Calu3 (cell line): ENCODE data around the gene TFDP2. TPM values are rescaled to one million over a fixed set of nuclear protein-coding genes. Genes with fewer than 3 reads are reported as not detected.

Experiments
- BruUV-seq: library from RNA; stranded (reverse); fragments of 400-500 nt; replicated peaks from 2 replicates; lab custom pipeline; 2021; lab: Mats Ljungman, UMichigan
- CTCF ChIA-PET: fragments of 300-600 bp; sonication (Branson Sonifier 250); formaldehyde crosslinking; loops from one replicate; lab custom pipeline; 2022; ENCODE audit warnings: antibody characterized with exemption; lab: Charles Lee
- DNase-seq: peaks from one replicate; pipeline ENCODE4 v3.0.0; 2022
- H3K27ac Mint-ChIP-seq: one replicate; pipeline ENCODE4 v1.8.0; 2022; ENCODE audit warnings: mixed read lengths; ENCODE audit not compliant: unreplicated experiment
- H3K27me3 Mint-ChIP-seq: one replicate; pipeline ENCODE4 v1.8.0; 2022; ENCODE audit warnings: mixed read lengths; ENCODE audit not compliant: unreplicated experiment
- H3K36me3 Mint-ChIP-seq: one replicate; pipeline ENCODE4 v1.8.0; 2022; ENCODE audit warnings: mild to moderate bottlenecking, moderate library complexity, mixed read lengths; ENCODE audit not compliant: insufficient read depth, unreplicated experiment
- H3K4me1 Mint-ChIP-seq: one replicate; pipeline ENCODE4 v1.8.0; 2022; ENCODE audit warnings: mild to moderate bottlenecking, low read depth, mixed read lengths; ENCODE audit not compliant: unreplicated experiment
- H3K4me3 Mint-ChIP-seq: one replicate; pipeline ENCODE4 v1.8.0; 2022; ENCODE audit warnings: mild to moderate bottlenecking, low read depth, moderate library complexity, mixed read lengths; ENCODE audit not compliant: unreplicated experiment
- H3K9me3 Mint-ChIP-seq: one replicate; pipeline ENCODE4 v1.8.0; 2022; ENCODE audit warnings: low read depth, mixed read lengths; ENCODE audit not compliant: unreplicated experiment
- intact Hi-C: fragments of 100-400 bp; cut with micrococcal nuclease; formaldehyde crosslinking; loops from one replicate; pipeline ENCODE4 v1.10.0; 2022; ENCODE audit not compliant: unreplicated experiment
- total RNA-seq: library from RNA; stranded (reverse); gene quantifications from 2 replicates; pipeline ENCODE4 v1.2.3, GENCODE V29; 2022
- TF ChIP-seq, protein P1 (sequence below): fragments of 200-600 bp; IDR thresholded peaks from one replicate; pipeline ENCODE4 v1.8.0; 2022; ENCODE audit warnings: antibody characterized with exemption; ENCODE audit not compliant: unreplicated experiment

TFDP2 gene
- total RNA-seq, 1 experiment from 2014 or later = 54.8 TPM

DNA sequence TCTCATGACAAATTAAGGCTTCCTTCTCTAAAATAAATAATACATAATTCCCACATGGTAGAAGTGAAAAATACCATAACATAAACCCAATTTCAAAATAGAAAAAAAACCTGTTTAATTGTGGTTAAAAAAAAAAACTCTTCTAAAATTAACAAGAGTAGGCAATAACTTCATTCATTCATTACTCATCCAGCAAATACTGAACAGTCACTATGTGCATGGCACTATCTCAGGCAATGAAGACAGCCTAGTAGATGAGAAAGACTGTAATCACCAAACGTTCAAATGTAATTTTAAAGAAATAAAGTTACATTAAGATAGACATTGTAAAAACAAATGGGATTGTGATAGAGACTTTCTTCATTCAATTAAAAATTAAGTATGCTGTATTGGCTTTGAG is 43.4 kb downstream of the TFDP2 start:
- BruUV-seq = no TSS peak
- intact Hi-C loops = no loop called here
- DNase-seq = no peak

DNA sequence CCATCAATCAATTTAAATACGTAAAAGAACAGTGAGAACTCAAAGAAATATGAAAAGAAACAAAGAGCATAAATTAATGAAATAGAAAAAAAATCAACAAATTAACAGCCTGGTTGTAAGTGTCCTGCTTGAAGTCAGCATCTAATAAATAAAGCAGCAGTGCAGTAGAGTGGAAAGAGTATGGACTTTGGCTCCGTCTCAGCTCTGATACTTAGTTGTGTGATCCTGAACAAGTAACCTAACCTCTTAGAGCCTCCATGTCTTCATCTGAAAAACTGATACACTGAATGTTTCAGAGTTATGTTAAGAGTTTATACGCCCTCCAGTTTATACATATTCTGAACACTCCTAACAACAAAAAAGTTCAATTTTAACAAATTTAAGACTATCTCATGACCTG is 44.6 kb downstream of the TFDP2 start:
- Mint-ChIP-seq H3K36me3 (no peaks in the 10 kb centered on the region), H3K27ac (no peak overlapping the region), H3K4me1 (peaks cover 1% of the 10 kb centered on the region), H3K27me3 (no peaks in the 10 kb centered on the region), H3K9me3 (no peaks in the 10 kb centered on the region), H3K4me3 (no peak overlapping the region)
- TF ChIP-seq, protein P1, sequence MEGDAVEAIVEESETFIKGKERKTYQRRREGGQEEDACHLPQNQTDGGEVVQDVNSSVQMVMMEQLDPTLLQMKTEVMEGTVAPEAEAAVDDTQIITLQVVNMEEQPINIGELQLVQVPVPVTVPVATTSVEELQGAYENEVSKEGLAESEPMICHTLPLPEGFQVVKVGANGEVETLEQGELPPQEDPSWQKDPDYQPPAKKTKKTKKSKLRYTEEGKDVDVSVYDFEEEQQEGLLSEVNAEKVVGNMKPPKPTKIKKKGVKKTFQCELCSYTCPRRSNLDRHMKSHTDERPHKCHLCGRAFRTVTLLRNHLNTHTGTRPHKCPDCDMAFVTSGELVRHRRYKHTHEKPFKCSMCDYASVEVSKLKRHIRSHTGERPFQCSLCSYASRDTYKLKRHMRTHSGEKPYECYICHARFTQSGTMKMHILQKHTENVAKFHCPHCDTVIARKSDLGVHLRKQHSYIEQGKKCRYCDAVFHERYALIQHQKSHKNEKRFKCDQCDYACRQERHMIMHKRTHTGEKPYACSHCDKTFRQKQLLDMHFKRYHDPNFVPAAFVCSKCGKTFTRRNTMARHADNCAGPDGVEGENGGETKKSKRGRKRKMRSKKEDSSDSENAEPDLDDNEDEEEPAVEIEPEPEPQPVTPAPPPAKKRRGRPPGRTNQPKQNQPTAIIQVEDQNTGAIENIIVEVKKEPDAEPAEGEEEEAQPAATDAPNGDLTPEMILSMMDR = no peak
- CTCF ChIA-PET = no interaction called here
- intact Hi-C loops = no loop called here
- BruUV-seq = no TSS peak
- no peak for DNase-seq

More for the DNA sequence above, 43.4 kb downstream of the TFDP2 start:
- Mint-ChIP-seq H3K9me3 (no peaks in the 10 kb centered on the region), H3K4me1 (no peaks in the 10 kb centered on the region), H3K4me3 (no peak overlapping the region), H3K27ac (no peak overlapping the region), H3K27me3 (no peaks in the 10 kb centered on the region), H3K36me3 (no peaks in the 10 kb centered on the region)
- TF ChIP-seq, protein P1 = no peak
- CTCF ChIA-PET = no interaction called here

DNA sequence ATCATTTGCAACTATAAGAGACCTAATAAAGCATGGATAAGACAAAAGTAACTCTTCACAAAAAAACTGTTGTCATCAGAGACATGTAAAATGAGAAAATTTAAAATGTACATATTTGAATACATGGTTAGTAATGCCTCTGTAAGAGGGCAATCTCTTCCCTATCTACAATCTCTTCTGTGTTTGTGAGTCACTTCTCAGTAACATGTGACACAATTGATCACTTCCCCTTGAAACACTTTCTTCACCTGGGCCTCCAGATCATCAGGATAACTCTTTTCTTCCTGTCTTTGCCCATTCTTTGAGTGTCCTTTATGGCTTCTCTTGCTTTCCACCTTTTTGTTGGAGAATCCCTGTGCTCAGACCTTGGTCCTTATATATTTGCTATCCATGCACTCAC is 50.4 kb downstream of the TFDP2 start:
- H3K9me3 Mint-ChIP-seq = no peaks in the 10 kb centered on the region
- H3K4me3 Mint-ChIP-seq = no peak overlapping the region
- no TSS peak for BruUV-seq
- H3K27ac Mint-ChIP-seq = no peak overlapping the region
- intact Hi-C loops = no loop called here
- CTCF ChIA-PET = no interaction called here
- H3K36me3 Mint-ChIP-seq = no peaks in the 10 kb centered on the region
- no peaks in the 10 kb centered on the region for H3K27me3 Mint-ChIP-seq
- H3K4me1 Mint-ChIP-seq = peaks cover 13% of the 10 kb centered on the region
- DNase-seq = no peak
- TF ChIP-seq, protein P1 = no peak

DNA sequence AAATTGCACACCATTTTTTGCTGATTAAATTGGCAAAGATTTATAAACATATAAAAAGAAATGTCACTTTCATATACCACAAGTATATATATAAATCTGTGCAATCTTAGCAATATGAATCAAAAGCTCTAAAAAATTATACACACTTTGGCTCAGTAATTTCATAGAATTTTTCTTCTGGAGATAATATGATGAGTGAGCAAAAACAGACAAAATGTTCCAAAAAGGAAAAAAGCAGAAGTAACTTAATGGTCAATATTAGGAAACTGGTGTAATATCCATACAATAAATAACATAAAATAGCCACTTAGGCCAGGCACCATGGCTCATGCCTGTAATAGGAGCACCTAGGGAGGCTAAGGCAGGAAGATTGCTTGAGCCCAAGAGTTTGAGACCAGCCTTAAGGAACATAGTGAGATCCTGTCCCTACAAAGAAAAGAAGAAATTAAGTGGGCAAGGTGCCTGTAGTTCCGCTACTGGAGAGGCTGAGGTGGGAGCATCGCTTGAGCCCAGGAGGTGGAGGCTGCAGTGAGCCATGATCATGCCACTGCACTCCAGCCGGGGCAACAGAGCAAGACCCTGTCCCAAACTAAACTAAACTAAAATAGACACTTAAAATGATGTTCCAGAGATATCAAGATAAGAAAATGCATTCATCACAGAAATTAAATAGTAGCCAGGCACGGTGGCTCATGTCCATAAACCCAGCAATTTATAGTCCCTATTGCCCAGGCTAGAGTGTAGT is 52.1 kb downstream of the TFDP2 start:
- no peak overlapping the region for H3K27ac Mint-ChIP-seq
- peaks cover 13% of the 10 kb centered on the region for H3K4me1 Mint-ChIP-seq
- intact Hi-C loops = no loop called here
- H3K36me3 Mint-ChIP-seq = no peaks in the 10 kb centered on the region
- TF ChIP-seq, protein P1 = no peak
- no peaks in the 10 kb centered on the region for H3K27me3 Mint-ChIP-seq
- CTCF ChIA-PET = no interaction called here
- DNase-seq = no peak
- BruUV-seq = no TSS peak
- no peak overlapping the region for H3K4me3 Mint-ChIP-seq
- H3K9me3 Mint-ChIP-seq = no peaks in the 10 kb centered on the region
